Glomerular endothelial cell (primary cell): ENCODE data around the gene FGFR3. TPM values are rescaled to one million over a fixed set of nuclear protein-coding genes. Genes with fewer than 3 reads are reported as not detected.

ENCODE experiments used
- DNase-seq: peaks from one replicate; pipeline ENCODE4 v3.0.0-alpha.2; 2011; ENCODE audit warnings: low read depth, low spot score; ENCODE audit errors: extremely low read depth
- total RNA-seq: library from RNA; depleted of rRNA; stranded (reverse); fragments of >200 nt; gene quantifications from 2 replicates; pipeline ENCODE4 v1.2.3, GENCODE V29; 2015

Gene FGFR3
- total RNA-seq, result 0.05 and 2.1 TPM in 2 replicates

DNA sequence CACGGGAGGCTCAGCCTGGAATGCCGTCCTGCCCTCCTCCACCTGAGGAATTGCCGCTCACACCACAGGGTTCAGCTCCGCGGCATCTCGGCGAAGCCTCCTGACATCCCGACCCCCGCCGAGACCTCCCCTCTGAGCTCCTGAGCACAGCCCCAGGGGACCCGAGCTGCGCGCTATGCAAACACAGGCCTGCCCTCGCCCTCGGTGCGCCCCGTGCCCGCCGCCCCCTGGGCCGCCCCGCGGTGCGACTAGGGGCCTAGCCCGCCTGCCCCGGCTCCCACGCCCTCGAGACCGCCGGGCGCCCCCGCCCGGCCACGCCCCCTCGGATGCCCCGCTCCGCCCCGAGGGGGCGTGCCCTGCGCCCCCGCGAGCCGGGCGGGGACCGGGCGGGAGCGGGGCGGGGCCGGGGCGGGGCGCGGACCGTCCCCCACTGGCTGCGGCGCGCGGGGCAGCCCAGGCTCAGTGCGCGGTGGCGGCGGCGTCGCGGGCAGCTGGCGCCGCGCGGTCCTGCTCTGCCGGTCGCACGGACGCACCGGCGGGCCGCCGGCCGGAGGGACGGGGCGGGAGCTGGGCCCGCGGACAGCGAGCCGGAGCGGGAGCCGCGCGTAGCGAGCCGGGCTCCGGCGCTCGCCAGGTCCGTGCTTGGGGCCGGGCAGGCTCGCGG lies at the start of gene FGFR3:
Gene FGFR3 (plus strand): TSS at position 462 of the 664 bp plus-strand sequence. CDS start 642 bp downstream, outside the sequence.
- no peak for DNase-seq

DNA sequence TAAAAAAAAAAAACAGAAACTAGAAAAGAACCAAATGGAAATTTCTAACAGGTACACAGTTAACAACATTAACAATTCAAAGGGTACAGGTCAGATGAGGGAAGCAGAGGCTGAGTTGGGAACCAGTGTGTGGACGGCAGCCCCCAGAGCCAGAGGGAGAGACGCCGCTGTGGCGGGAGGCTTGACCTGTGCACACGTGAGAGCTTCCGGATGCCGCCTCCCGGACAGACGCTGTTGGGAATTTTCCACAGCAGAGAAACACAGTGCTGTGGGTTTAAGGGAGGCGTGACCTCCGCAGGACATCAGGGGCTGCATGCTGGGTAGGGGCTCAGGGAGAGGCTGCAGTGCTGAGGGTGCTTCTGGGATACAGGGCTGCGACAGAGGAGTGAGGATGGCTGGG lies 49.5 kb upstream of the FGFR3 start:
- DNase-seq, result no peak

- no peak for DNase-seq
Observed at GRCh38 chr4:1743975-1744374, 49.1 kb upstream of the FGFR3 start.

GRCh38 chr4:1744552-1744951 lies 48.5 kb upstream of the FGFR3 start:
- DNase-seq, result no peak

GRCh38 chr4:1745165-1745564 lies 47.9 kb upstream of the FGFR3 start:
- no peak for DNase-seq

DNA sequence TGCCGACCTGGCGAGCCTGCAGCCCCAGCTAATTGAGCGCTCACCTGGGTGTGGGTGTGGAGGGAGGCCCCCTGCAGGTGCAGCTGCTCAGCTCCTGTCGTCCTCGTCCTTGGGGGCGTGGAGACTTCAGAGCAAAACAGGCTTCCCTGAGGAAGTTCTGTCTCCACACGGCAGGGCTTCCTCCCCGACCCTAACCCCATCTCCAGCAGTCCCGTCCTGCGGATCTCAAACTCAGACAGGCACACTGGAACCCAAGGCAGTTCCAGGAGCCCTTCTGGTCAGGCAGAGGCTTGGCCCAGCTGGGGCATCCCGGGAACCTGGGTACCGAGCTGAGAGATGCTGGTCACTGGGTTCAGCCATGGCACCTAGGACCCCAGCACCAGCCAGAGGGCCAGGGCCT lies 47.4 kb upstream of the FGFR3 start:
- no peak for DNase-seq

- no peak for DNase-seq
Observed at GRCh38 chr4:1746265-1746691, 46.8 kb upstream of the FGFR3 start.

- no peak for DNase-seq
Observed at GRCh38 chr4:1746919-1747602, 46.0 kb upstream of the FGFR3 start.

GRCh38 chr4:1747603-1747967 lies 45.5 kb upstream of the FGFR3 start:
- DNase-seq, result no peak

GRCh38 chr4:1748465-1748995 lies 44.6 kb upstream of the FGFR3 start:
- DNase-seq, result no peak

DNA sequence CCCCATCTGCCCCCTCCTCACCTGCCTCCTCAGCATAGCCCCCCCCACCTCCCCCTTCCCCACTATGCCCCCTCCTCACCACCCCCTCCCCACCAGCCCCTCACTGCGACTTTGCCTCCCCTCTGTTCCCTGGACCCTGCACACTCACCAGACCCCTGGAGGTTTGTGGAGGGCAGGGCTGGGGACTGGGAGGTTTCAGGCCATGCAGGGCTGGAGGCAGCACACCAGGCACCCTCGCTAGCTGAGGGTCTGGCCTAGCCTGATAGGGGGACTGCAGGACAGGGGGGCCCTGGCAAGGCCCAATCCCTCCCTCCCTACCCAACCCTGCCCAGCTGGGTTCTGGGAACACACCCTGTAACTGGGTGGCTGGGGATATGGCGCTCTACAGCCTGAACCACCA lies 43.7 kb upstream of the FGFR3 start:
- no peak for DNase-seq

DNA sequence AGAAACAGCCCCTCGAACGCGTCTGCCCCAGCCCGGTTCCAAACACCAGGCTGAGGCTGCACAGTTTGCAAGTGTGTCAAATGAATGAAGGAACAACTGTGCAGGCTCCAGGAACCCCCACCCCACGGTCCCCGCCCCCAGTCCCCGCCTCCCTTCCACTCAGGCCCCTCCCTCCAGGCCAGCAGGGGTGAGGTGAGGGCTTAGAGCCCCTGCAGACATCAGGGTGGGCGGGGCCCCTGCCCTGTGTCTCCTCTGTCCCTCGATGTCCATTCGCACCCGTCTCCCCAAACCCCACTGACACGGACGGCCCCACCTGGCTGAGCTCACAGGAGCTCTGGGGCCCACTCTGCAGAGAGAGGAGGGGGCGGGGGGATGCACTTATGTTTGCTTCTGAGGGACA lies 43.3 kb upstream of the FGFR3 start:
- DNase-seq, result no peak

DNA sequence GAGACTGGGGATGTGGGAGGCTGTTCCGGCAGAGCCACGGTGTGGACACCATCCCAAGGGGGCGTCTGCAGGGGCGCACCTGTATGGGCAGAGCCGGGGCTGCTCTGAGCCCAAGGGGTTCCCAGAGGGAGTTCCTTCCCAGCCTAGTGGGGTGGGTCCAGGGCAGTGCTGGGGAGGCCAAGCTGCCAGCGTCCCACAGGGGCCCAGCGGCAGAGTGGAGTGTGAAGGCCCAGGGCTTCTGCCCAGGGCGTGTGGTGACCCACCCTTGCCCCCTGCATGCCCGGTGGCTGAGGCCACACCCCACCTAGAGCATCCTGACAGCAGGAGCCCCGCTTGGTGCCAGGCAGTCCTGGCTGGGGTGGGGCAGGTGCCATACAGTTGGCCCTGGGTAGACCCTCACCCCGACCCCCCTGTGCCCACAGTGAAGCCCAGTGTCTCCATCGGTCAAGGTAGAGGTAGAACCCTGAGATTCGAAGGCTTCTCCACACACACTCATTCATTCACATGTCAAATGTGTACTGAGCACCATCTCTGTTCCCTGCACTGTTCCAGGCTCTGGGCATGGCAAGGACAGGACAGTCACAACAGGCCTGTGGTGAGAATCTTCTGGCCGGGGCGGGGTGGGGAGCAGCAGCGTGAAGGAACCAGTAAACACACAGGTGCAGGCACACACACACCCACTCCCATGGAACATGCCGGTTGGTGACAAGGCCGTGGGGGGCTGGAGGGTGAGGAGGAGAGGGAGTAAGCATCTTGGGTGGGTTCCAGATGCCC lies 42.5 kb upstream of the FGFR3 start:
- no peak for DNase-seq

DNA sequence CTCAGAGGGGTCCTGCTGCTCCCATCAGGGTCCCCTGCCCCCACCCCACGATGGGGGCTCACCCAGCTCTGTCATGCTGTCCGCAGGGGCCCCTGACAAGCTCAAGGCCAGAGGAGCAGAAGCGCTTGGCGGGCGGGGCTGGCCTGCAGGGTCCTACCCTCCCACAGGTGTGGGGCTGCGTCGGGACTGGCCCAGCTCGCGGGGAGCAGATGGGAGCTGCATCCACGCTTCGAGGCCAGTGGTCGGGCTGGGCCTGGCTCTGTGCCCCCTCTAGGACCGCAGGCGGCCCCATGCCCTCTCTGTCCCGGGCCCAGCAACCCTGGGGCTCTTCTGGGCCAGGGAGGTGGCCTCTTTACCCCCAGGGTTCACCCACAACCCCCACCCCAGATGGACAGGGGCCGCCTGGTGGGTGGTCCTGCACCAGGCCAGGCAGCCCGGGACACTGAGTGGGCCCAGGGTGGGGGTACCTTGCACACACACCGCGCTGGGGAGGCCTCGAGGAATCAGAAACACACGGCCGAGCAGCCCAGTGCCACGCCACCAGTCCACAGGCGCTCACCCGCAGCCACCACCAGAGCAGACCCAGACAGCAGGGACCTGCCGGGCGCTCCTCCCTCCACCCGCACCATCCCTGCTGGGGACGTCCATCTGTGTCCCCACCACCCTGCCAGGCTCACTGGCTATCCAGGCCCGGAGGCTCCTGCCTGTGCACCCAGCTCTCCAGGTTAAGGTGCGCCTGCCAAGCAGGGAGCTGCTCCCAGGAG lies 41.8 kb upstream of the FGFR3 start:
- DNase-seq, result no peak

DNA sequence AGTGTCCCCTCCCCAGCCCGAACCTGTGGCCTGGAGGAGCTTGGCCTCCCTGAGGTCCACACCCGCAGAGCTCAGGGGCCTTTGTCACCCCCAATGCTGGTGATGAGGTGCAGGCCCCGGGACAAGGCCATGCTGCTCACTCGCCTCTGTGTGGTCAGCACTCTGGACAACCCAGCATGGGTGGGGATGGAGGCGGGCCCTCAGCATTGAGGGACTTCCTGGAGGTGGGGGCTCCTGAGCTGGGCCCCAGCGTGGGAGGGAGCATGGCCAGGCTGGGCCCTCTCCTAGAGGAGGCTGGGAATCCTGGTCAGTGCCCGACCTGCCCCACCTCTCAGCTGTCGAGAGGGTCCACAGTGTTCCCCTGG lies 41.2 kb upstream of the FGFR3 start:
- no peak for DNase-seq

GRCh38 chr4:1752284-1753041 lies 40.6 kb upstream of the FGFR3 start:
- no peak for DNase-seq

GRCh38 chr4:1753294-1753696 lies 39.8 kb upstream of the FGFR3 start:
- DNase-seq, result no peak

GRCh38 chr4:1753697-1754311 lies 39.3 kb upstream of the FGFR3 start:
- no peak for DNase-seq

DNA sequence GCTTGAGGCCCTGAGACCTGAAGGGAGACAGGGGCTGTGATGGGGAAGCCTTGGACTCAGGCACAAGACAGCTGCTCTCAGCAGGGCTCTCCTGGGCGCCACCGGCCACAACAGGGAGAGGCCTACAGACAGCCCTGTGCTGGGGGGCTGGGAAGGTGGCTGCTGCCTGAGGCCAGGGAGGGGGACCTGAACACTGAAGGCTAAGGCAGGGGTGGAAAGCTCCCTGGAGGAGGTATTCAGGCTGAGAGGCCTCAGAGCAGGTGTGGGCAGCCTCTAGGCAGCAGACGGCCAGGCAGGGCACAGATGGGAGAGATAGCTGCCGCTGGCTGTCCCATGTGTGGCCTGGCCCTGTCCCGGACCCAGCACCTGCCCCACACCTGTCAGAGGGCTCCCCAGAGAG lies 38.8 kb upstream of the FGFR3 start:
- no peak for DNase-seq

GRCh38 chr4:1755297-1755696 lies 37.8 kb upstream of the FGFR3 start:
- DNase-seq, result no peak
